GM12878 (cell line): ENCODE data around the gene PFKFB2.

Experiments used
- EZH2 ChIP-seq: IDR thresholded peaks from 2 replicates; pipeline ENCODE4 v1.6.1; 2012; ENCODE audit warnings: low read depth, mild to moderate bottlenecking, control low read depth, inconsistent platforms, low read length, borderline replicate concordance; ENCODE audit not compliant: control insufficient read depth
- NFIC ChIP-seq: IDR thresholded peaks from 2 replicates; pipeline ENCODE4 v1.6.1; 2012; ENCODE audit warnings: low read depth, mild to moderate bottlenecking, inconsistent platforms, low read length, moderate library complexity
- SP1 ChIP-seq: IDR thresholded peaks from one replicate; pipeline ENCODE4 v1.6.1; 2011; ENCODE audit warnings: low read depth, low read length
- STAT1 ChIP-seq: fragments of 450-650 bp; conservative IDR thresholded peaks from 2 replicates; pipeline ENCODE4 v1.6.1; 2014; ENCODE audit warnings: antibody characterized with exemption, mild to moderate bottlenecking
- TCF12 ChIP-seq: IDR thresholded peaks from 2 replicates; pipeline ENCODE4 v1.6.1; 2011; ENCODE audit warnings: low read depth, mild to moderate bottlenecking, low read length
- ZSCAN29 ChIP-seq: fragments of 450-650 bp; IDR thresholded peaks from 2 replicates; pipeline ENCODE4 v1.6.1; 2017; ENCODE audit warnings: mild to moderate bottlenecking, moderate library complexity
- TF ChIP-seq, protein P1 (sequence below), 3 experiments: IDR thresholded peaks in 2 of 3; conservative IDR thresholded peaks in 1 of 3; 2 replicates each; pipeline ENCODE4 v1.5.1; 2011; ENCODE audit warnings: low read depth in 3 of 3, low read length in 3 of 3, mild to moderate bottlenecking in 3 of 3, control low read depth in 2 of 3, moderate library complexity in 2 of 3, inconsistent platforms in 1 of 3, mixed read lengths in 1 of 3; ENCODE audit not compliant: control insufficient read depth in 2 of 3, insufficient read depth in 1 of 3; ENCODE audit errors: extremely low read depth in 1 of 3
- TF ChIP-seq, protein P2 (sequence below): IDR thresholded peaks from 2 replicates; pipeline ENCODE4 v1.6.1; 2011; ENCODE audit warnings: low read depth, low read length, improper control_type of control experiment, borderline replicate concordance

DNA sequence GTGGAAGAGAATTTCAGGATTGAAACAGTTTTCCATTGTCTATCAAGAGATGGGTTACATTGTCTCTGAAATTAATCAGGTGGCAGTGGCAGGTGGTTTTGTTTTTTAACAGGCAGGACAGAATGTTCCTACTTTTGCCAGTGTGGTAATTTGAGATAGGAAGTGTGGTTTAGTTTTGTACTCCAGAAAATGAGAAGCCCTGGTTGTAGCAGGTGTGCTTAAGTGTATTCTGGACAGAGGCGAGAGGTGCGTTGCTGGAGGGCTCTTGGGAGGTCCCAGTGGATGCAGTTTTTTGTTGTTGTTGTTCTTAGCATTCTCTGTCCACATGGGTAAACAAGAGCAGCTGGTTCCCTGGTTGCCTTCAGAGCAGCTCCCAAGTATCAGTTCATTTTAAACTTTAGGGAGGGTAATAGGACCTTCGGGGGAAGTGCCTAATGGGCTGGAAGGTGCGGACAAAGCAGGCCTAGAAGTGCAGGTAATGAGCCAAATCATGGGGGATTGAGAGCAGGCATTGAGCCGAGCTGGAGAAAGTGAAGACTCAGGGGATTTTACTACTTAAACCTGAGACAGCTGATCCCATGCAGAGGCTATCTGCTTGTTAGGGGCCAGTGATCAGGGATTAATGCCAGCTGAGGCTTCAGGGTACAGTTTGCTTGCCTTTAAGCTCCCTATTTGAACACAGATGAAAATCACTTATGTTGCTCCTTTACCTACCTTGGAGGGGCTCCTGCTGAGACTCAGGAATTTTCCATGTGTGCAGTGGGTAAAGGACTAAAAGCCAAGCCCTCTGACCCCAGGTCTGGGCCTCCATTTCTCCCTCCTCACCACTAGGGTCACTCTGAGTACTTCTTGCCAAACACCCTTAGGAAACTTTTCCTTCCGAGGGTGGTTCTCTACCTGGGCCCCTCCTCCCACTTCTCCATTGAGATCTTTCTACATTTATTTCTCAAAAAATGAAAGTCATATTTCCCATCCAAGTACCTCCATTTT, 6.1 kb downstream of the PFKFB2 start:
- TF ChIP-seq STAT1 (no peak), TCF12 (no peak), SP1 (no peak), EZH2 (no peak), NFIC (no peak), ZSCAN29 (no peak)
- TF ChIP-seq, protein P1, sequence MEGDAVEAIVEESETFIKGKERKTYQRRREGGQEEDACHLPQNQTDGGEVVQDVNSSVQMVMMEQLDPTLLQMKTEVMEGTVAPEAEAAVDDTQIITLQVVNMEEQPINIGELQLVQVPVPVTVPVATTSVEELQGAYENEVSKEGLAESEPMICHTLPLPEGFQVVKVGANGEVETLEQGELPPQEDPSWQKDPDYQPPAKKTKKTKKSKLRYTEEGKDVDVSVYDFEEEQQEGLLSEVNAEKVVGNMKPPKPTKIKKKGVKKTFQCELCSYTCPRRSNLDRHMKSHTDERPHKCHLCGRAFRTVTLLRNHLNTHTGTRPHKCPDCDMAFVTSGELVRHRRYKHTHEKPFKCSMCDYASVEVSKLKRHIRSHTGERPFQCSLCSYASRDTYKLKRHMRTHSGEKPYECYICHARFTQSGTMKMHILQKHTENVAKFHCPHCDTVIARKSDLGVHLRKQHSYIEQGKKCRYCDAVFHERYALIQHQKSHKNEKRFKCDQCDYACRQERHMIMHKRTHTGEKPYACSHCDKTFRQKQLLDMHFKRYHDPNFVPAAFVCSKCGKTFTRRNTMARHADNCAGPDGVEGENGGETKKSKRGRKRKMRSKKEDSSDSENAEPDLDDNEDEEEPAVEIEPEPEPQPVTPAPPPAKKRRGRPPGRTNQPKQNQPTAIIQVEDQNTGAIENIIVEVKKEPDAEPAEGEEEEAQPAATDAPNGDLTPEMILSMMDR (IDR thresholded peaks at IDR 0.05 in 2 of 3, conservative IDR thresholded peaks at IDR 0.05 in 1 of 3; ENCODE audit: control insufficient read depth in 2 of 3, extremely low read depth in 1 of 3, insufficient read depth in 1 of 3, low read depth in 3 of 3, low read length in 3 of 3), result no peak
- TF ChIP-seq, protein P2, sequence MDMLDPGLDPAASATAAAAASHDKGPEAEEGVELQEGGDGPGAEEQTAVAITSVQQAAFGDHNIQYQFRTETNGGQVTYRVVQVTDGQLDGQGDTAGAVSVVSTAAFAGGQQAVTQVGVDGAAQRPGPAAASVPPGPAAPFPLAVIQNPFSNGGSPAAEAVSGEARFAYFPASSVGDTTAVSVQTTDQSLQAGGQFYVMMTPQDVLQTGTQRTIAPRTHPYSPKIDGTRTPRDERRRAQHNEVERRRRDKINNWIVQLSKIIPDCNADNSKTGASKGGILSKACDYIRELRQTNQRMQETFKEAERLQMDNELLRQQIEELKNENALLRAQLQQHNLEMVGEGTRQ, result no peak
